LNCAP (cell line): ENCODE data around the gene C9orf50.

ENCODE experiments used
- TF ChIP-seq, protein P1 (sequence below): fragments of 450-650 bp; IDR thresholded peaks from 2 replicates; pipeline ENCODE4 v1.5.1; 2017; ENCODE audit warnings: mild to moderate bottlenecking

Gene C9orf50

DNA sequence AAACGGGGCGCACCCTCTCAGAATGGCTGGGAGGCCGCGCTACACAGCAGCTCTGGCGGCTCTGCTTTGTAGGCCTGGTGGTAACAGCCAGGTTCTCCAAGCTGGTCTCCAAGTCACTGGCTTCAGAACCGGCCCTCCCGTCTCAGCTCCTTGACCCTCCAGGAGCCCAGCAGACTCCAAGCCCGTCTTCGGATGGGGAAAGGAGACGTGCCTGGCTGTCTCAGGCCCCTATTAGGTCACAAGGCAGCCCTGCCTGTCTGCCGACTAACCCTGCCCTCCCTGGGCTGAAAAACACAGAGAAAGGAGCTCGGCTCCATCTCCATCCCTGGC, 18.8 kb upstream of the C9orf50 start:
- TF ChIP-seq, protein P1, sequence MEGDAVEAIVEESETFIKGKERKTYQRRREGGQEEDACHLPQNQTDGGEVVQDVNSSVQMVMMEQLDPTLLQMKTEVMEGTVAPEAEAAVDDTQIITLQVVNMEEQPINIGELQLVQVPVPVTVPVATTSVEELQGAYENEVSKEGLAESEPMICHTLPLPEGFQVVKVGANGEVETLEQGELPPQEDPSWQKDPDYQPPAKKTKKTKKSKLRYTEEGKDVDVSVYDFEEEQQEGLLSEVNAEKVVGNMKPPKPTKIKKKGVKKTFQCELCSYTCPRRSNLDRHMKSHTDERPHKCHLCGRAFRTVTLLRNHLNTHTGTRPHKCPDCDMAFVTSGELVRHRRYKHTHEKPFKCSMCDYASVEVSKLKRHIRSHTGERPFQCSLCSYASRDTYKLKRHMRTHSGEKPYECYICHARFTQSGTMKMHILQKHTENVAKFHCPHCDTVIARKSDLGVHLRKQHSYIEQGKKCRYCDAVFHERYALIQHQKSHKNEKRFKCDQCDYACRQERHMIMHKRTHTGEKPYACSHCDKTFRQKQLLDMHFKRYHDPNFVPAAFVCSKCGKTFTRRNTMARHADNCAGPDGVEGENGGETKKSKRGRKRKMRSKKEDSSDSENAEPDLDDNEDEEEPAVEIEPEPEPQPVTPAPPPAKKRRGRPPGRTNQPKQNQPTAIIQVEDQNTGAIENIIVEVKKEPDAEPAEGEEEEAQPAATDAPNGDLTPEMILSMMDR, result no peak

DNA sequence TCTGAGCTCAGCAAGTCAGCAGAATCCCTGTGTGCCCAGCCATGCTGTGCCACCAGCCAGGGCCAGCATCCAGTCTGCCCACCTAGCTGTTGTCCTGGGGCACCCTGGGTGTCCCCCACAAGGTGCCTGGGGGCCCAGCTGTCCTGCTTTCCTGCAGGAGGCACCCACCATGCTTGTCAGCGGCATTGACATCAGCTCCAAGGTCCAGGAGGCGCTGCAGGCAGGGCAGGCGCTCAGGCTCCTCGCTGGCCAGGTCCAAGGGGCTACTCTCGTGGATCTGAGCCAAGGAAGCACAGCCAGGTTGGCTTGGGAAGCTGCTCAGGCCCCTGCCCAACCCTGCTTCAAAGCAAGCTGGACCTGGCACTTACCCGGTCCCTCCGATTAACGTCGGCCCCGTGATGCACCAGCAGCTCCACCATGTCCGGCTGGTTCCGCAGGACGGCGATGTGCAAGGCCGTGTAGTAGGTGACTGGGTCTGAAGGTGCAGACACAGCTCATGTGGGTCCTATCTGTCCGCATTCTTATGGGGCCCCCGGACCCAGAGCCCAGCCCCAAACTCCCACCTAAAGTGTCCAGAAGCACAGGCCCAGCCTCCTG, 18.2 kb upstream of the C9orf50 start:
- TF ChIP-seq, protein P1, result no peak

DNA sequence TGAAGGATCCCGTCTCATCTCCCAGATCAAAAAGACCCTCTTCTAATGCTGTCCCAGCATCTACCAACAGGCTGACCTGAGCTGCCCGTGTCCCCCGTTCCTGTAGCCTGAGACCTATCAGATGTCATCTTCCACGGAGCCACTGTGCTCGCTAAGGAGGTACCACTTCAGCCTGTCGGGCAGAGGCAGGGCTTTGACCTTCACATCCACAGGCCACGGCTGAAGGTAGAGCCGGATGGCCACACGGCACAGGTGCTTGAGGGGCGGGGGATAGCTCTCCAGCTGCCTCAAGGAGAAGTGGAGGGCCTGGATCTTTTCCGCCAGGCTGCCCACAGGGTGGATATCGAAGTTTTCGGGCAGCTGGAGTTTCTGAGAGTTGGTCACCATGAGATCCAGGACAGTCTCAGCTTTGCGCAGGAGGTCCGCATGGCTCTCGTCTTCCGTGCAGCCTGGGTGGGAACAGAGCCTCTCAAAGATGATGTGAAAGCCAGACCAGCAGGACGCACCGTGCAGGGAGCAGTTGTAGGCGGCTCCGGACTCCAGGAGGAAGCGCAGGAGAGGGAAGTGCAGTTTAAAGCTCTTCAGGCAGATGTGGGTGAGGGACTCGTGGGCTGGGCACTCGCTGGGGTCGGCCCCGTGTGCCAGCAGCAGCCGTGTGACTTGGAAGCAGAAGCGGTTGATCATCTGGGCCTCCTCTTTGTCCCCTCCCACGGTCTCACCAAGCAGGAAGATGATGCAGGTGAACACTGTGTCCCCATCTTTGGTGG, 17.0 kb upstream of the C9orf50 start:
- TF ChIP-seq, protein P1, result no peak

DNA sequence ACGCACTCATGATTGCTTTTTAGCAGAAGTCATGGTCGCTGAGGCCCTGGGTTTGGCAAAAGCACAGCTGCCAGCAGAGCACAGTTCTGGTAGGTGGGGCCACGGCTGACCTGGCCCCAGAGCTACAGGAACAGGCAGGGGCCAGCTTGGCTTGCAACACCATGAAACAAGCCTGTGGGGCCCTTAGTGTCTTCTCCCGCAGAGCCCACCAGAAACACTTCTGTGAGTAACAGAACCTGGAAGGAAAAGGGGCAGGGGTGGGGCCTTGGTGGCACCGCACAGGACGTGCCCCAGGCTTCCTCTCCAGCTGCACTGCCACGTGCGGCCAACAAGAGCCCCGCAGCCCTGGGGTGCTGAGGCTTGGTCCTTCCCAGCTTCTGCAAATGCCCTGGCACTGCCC, 16.2 kb upstream of the C9orf50 start:
- TF ChIP-seq, protein P1, result no peak

DNA sequence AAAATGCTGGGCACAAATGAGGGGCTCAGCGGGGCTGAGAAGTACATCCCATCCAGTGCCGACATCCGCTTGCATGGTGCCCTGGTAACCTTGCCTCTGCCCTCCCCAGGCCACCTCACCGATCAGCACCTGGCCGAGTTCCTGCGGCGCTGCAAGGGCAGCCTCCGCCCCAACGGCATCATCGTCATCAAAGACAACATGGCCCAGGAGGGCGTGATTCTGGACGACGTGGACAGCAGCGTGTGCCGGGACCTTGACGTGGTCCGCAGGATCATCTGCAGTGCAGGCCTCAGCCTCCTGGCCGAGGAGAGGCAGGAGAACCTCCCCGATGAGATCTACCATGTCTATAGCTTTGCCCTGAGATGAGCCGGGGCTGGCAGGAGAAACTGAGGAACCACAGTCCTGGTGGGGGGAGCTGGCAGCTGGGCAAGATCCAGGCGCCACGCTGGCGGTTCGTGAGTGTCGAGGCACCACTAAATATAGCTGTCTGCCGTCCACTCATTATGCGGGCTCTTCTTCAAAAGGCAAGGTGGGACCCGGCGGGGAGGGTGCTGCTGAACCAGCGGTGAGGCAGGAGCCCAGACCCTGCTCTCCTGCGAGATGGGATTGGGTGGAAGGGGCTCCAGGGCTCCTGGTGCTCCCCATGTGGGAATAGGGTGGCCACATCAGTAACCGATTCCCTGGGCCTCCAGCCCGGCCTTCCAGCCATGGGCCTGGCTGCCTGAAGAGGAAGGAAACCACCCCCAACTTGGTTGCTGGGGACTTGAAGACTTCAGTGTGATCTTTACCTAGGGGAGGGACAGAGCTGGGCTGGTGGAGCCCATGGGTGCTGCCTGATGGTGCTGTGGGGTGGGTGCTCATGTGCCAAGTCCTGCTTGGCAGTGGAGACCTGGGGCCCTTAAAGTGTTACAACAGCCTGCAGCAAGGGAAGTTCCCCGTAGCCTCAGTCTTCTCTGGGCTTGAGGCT, 14.5 kb upstream of the C9orf50 start:
- TF ChIP-seq, protein P1, result no peak

DNA sequence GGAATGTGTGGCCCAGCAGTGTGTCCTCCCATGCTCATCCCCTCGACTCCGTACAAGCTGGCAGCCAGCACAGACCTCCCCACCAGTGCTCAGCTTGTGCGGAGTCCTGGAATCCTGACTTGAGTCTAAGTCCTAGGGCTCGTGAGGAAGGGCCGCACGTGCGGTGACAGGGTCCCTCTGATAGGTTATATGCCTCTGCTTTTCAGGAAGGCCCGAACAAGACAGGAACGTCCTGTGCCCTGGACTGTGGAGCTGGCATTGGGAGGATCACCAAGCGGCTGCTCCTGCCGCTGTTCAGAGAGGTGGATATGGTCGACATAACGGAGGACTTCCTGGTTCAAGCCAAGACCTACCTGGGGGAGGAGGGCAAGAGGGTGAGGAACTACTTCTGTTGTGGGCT, 12.9 kb upstream of the C9orf50 start:
- TF ChIP-seq, protein P1, result no peak

DNA sequence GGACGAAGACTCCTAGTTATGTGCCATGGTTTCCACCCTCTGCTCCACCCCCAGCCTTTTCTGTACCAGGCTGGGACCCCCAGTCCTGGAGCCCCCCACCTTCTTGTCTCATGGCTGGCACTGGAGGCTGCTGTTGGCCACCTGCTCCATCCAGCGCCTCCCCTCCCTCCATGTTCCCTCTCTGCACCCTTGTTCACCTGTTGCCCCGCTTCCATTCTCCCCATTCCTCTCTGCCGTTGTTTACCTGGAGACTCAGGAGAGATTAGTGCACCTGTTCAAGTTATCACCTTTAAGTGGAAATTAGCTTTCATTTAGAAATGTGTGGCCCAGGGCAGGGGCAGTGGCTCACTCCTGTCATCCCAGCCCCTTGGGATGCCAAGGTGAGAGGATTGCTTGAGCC, 12.3 kb upstream of the C9orf50 start:
- TF ChIP-seq, protein P1, result no peak
